ENCODE data around the gene BRSK2. TPM values are rescaled to one million over a fixed set of nuclear protein-coding genes. Genes with fewer than 3 reads are reported as not detected.
A peak's percentile ranks its signal among the peaks of the same experiment; 100 is the strongest.

BRSK2 gene
- total and polyA plus RNA-seq, 2 donors (not counting 1 experiment from before 2014, with no cell fraction given), result 0.11 to 0.33 TPM

DNA sequence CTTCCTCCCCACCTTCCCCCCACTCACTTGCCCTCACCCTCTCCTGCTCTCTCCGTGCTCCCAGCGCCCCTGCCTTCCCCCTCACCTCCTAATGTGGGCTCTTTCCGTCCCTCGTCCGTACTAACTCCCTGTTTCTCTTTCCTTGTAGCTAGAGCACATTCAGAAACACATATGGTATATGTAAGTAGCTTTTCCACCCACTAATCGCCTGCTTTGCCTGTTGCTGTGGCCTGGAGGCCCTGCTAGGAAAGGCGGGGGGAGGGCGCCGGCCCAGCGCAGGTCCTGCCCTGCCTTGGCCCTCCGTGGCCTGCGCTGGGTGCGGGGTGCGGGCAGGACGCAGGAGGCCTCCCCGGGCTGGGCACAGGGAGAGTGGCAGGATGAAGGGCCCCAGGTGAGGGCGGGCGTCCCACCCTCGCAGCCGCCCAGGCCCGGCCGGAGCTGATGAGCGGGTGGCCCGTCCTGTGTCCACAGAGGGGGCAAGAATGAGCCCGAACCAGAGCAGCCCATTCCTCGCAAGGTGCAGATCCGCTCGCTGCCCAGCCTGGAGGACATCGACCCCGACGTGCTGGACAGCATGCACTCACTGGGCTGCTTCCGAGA, 55.2 kb downstream of the BRSK2 start:
- no peak overlapping the region for H3K4me3 ChIP-seq (replicated peaks in 1 of 4; ENCODE audit: control extremely low read depth in 1 of 4, insufficient read depth in 1 of 4, low read depth in 3 of 4, low read length in 4 of 4)
- no peaks in the 10 kb centered on the region for H3K9me3 ChIP-seq (ENCODE audit: control insufficient read depth, insufficient read depth, low read depth, low read length)
- no peaks in the 10 kb centered on the region for H3K79me2 ChIP-seq (ENCODE audit: control insufficient read depth, insufficient read depth, low read length)
- H4K20me1 ChIP-seq (ENCODE audit: control insufficient read depth, extremely low read depth, insufficient read depth, low read length), result no peaks in the 10 kb centered on the region
- H3K4me1 ChIP-seq (ENCODE audit: control insufficient read depth, extremely low read depth, insufficient read depth, low read length), result no peaks in the 10 kb centered on the region
- no peak for DNase-seq (ENCODE audit: low read depth in 2 of 2)
- H3K27me3 ChIP-seq (ENCODE audit: control insufficient read depth, insufficient read depth, low read length), result no peaks in the 10 kb centered on the region
- no peak overlapping the region for H3K27ac ChIP-seq (ENCODE audit: insufficient read depth, low read length)
- no peak overlapping the region for H3K4me2 ChIP-seq (ENCODE audit: extremely low read depth, insufficient read depth, low read length)
- no peak overlapping the region for H3K9ac ChIP-seq (ENCODE audit: insufficient read depth, low read length)
- no peaks in the 10 kb centered on the region for H3K36me3 ChIP-seq (ENCODE audit: control insufficient read depth, insufficient read depth, low read length)
- TF ChIP-seq, protein P1, sequence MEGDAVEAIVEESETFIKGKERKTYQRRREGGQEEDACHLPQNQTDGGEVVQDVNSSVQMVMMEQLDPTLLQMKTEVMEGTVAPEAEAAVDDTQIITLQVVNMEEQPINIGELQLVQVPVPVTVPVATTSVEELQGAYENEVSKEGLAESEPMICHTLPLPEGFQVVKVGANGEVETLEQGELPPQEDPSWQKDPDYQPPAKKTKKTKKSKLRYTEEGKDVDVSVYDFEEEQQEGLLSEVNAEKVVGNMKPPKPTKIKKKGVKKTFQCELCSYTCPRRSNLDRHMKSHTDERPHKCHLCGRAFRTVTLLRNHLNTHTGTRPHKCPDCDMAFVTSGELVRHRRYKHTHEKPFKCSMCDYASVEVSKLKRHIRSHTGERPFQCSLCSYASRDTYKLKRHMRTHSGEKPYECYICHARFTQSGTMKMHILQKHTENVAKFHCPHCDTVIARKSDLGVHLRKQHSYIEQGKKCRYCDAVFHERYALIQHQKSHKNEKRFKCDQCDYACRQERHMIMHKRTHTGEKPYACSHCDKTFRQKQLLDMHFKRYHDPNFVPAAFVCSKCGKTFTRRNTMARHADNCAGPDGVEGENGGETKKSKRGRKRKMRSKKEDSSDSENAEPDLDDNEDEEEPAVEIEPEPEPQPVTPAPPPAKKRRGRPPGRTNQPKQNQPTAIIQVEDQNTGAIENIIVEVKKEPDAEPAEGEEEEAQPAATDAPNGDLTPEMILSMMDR (conservative IDR thresholded peaks at IDR 0.05 in 1 of 2, IDR thresholded peaks at IDR 0.05 in 1 of 2; ENCODE audit: low read depth in 1 of 2, low read length in 2 of 2), result no peak
- no peak for TF ChIP-seq EZH2 (IDR thresholded peaks at IDR 0.05; ENCODE audit: low read length, missing control alignments)
- H2AFZ ChIP-seq (ENCODE audit: low read length), result no peak overlapping the region

DNA sequence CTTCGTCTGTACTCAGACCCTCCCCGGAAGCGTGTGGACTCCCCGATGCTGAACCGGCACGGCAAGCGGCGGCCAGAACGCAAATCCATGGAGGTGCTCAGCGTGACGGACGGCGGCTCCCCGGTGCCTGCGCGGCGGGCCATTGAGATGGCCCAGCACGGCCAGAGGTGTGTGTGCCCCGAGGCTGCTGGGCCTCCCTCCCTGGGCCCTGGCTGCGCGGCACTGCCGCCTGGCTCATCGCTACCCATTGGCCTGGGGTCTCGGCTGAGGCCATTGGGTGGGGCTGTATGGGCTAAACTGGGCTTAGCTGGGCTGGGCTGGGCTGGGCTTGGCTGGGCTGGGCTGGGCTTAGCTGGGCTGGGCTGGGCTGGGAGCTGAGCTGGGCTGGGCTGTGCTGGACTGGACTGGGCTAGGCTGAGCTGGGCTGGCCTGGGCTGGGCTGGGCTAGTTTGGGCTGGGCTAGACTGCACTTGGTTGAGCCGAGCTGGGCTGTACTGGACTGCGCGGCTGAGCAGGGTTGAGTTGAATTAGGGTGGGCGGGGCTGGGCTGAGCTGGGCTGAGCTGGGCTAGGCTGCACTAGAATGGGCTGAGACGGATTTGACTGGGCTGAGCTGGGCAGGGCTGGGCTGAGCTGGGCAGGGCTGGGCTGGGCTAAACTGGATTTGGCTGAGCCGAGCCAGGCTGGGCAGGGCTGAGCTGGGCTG, 56.2 kb downstream of the BRSK2 start:
- TF ChIP-seq EZH2 (IDR thresholded peaks at IDR 0.05; ENCODE audit: low read length, missing control alignments), result no peak
- TF ChIP-seq, protein P1 (conservative IDR thresholded peaks at IDR 0.05 in 1 of 2, IDR thresholded peaks at IDR 0.05 in 1 of 2; ENCODE audit: low read depth in 1 of 2, low read length in 2 of 2), result no peak
- Histone ChIP-seq H2AFZ (ENCODE audit: low read length) (no peak overlapping the region), H3K36me3 (ENCODE audit: control insufficient read depth, insufficient read depth, low read length) (no peaks in the 10 kb centered on the region), H4K20me1 (ENCODE audit: control insufficient read depth, extremely low read depth, insufficient read depth, low read length) (no peaks in the 10 kb centered on the region), H3K4me3 (replicated peaks in 1 of 4; ENCODE audit: control extremely low read depth in 1 of 4, insufficient read depth in 1 of 4, low read depth in 3 of 4, low read length in 4 of 4) (no peak overlapping the region), H3K4me1 (ENCODE audit: control insufficient read depth, extremely low read depth, insufficient read depth, low read length) (no peaks in the 10 kb centered on the region), H3K27ac (ENCODE audit: insufficient read depth, low read length) (no peak overlapping the region), H3K79me2 (ENCODE audit: control insufficient read depth, insufficient read depth, low read length) (no peaks in the 10 kb centered on the region), H3K9ac (ENCODE audit: insufficient read depth, low read length) (no peak overlapping the region), H3K9me3 (ENCODE audit: control insufficient read depth, insufficient read depth, low read depth, low read length) (no peaks in the 10 kb centered on the region), H3K27me3 (ENCODE audit: control insufficient read depth, insufficient read depth, low read length) (no peaks in the 10 kb centered on the region), H3K4me2 (ENCODE audit: extremely low read depth, insufficient read depth, low read length) (no peak overlapping the region)
- DNase-seq (ENCODE audit: low read depth in 2 of 2), result peak in 1 of 2 donors; percentile 5

DNA sequence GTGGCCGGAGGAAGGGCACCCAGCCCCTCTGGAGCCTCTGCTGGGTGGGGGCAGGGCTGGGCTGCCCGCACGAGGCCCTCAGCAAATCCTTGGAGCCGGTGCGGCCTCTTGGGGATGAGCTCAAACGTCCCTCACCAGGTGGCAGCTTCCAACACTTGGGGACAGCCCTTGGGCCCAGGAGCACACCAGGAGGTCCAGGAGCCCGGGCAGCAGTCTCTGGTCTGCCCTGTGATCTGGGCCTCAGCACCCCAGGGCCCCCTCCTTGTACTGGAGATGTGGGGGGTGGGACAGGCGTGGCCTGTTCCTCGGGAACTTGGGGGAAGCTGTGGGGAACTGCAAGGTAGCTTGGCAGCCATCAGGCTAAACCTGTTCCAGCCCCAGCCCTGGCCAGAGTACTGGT, 56.9 kb downstream of the BRSK2 start:
- Histone ChIP-seq H3K4me2 (ENCODE audit: extremely low read depth, insufficient read depth, low read length) (no peak overlapping the region), H3K9ac (ENCODE audit: insufficient read depth, low read length) (no peak overlapping the region), H2AFZ (ENCODE audit: low read length) (no peak overlapping the region), H3K36me3 (ENCODE audit: control insufficient read depth, insufficient read depth, low read length) (no peaks in the 10 kb centered on the region), H3K27ac (ENCODE audit: insufficient read depth, low read length) (no peak overlapping the region), H3K4me3 (replicated peaks in 1 of 4; ENCODE audit: control extremely low read depth in 1 of 4, insufficient read depth in 1 of 4, low read depth in 3 of 4, low read length in 4 of 4) (no peak overlapping the region), H3K9me3 (ENCODE audit: control insufficient read depth, insufficient read depth, low read depth, low read length) (no peaks in the 10 kb centered on the region), H4K20me1 (ENCODE audit: control insufficient read depth, extremely low read depth, insufficient read depth, low read length) (no peaks in the 10 kb centered on the region), H3K79me2 (ENCODE audit: control insufficient read depth, insufficient read depth, low read length) (no peaks in the 10 kb centered on the region), H3K27me3 (ENCODE audit: control insufficient read depth, insufficient read depth, low read length) (no peaks in the 10 kb centered on the region), H3K4me1 (ENCODE audit: control insufficient read depth, extremely low read depth, insufficient read depth, low read length) (no peaks in the 10 kb centered on the region)
- no peak for DNase-seq (ENCODE audit: low read depth in 2 of 2)
- no peak for TF ChIP-seq EZH2 (IDR thresholded peaks at IDR 0.05; ENCODE audit: low read length, missing control alignments)
- TF ChIP-seq, protein P1 (conservative IDR thresholded peaks at IDR 0.05 in 1 of 2, IDR thresholded peaks at IDR 0.05 in 1 of 2; ENCODE audit: low read depth in 1 of 2, low read length in 2 of 2), result no peak
